GM12874 (cell line): ENCODE measurements around the gene UBE2H.

ENCODE experiments used
- TF ChIP-seq, protein P1 (sequence below): IDR thresholded peaks from 2 replicates; pipeline ENCODE4 v1.5.1; 2011; ENCODE audit warnings: low read depth, mild to moderate bottlenecking, control low read depth, low read length, moderate library complexity; ENCODE audit not compliant: insufficient read depth

Gene UBE2H

DNA sequence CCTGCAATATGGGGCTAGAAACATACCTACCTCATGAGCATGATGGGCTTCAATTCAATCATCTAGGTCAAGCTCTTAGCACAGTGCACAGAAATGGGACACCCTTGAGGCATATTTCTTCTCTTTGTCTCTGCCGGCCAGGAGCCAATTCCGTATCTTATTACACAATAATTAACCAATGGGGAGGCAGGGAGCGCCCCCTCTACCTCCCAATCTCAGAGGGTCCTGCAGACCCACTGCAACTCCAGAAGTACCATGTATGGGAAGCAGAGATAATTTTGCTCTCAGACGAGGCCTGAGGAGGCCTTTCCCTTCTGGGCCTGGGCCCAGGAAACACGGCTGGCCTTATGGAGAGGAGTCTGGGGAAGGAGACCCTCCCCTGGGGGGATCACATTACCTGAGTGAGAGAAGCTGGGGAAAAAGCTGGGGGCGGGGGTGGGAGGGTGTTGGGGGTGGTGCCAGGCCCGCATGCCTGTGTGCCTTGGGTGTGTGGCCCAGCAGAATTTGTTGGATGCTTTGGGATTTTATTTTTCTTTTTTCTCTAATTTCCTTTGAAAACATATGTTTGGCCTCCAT is 155.5 kb downstream of the UBE2H start:
- TF ChIP-seq, protein P1, sequence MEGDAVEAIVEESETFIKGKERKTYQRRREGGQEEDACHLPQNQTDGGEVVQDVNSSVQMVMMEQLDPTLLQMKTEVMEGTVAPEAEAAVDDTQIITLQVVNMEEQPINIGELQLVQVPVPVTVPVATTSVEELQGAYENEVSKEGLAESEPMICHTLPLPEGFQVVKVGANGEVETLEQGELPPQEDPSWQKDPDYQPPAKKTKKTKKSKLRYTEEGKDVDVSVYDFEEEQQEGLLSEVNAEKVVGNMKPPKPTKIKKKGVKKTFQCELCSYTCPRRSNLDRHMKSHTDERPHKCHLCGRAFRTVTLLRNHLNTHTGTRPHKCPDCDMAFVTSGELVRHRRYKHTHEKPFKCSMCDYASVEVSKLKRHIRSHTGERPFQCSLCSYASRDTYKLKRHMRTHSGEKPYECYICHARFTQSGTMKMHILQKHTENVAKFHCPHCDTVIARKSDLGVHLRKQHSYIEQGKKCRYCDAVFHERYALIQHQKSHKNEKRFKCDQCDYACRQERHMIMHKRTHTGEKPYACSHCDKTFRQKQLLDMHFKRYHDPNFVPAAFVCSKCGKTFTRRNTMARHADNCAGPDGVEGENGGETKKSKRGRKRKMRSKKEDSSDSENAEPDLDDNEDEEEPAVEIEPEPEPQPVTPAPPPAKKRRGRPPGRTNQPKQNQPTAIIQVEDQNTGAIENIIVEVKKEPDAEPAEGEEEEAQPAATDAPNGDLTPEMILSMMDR: no peak

DNA sequence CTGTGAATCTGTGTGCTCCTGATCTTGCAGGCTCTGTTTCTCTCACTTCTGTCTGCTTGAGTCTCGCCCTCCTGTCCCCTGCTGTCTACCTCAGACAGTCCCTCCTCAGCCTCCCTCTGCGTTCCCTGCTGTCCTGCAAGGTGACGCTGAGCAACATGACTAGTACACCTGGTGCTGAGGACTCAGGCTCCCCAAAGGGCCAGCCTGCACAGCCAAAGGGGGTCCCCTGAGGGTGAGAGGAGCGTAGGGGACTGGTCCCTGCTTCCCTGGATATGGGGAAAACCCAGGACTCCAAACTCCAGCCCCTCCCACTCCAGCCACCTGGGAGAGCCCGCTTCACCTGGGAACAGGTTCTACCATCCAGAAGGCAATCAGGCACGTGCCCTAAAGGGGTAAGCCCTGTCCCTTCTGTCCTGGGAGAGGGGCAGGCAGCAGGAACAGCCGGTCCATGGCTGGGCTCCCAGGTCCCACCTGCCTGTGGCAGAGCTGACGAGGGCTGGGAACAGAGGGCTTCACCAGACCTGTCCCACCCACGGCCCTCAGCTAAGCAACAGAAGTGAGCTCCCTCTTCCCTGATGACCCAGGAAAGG is 156.5 kb downstream of the UBE2H start:
- TF ChIP-seq, protein P1: no peak

DNA sequence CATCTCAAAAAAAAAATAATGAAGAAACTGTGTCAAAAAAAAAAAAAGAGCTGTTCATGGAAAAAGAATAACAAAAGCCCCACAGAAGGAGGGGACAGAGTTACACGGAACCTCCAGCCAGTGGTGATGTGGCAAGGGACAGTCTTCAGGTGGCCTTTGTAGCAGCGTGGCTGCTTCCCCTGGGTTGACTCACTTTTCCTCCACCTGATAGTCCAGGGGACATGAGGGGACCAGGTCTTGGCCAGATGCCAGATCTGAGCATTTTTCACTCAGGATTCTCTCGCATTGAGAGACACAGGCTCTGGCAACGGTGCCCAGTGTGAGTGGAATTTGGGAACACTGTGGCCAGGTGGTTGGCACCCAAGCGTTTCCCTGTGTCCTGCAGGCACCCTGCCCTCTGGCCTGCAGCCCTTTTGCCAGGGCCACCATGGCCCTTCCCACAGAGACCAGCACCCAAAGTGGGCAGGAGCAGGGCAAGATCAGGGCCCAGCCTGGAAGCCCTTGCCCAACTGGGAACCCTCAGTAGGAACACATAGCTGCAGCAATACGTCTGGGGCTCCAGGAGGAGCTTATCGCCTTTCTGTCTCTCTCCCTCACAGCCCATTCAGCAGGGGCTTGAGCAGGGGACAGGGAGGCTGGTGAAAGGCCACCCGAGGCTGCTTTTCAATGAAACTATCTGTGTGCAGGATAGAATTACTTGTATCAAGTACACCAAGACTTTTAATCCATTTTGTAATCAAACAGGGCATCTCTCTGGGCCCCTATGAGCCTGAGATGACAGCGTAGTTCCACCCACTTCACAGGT is 159.1 kb downstream of the UBE2H start:
- TF ChIP-seq, protein P1: no peak

DNA sequence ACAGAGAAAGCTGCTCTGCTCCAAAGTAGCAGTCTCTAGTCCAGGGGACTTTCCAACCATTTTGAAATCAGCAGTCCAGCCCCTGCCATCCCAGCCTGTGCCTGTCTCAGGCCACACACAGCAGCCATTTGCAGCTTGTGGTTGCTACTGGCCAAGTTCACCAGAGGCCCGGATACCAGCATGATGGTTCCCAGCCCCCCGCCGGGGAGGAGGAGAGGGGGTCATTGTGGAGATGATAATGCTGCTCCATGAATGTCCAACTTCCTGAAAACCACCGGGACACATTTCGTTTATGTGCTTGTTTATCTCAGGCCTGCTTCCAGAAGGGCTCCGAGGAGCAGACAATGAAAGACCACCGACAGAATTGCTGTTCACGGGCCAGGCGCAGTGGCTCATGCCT is 160.0 kb downstream of the UBE2H start:
- TF ChIP-seq, protein P1: no peak

DNA sequence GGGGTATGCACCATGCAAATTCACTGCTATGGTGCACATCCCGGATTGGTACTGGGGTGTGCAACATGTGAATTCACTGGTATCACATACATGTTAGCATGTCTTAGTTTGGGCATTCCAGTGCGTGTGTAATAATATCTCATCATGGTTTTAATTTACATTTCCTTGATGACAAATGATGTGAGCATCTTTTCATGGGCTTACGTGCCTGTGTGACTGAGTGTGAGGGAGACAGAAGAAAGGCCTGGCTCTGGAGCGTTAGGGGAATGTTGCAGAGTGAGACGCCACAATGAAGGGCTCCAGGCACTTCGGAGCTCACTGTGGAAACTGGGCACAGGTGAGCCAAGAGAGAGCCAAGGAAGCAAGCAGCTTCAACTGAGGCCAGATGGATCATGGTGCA is 162.6 kb downstream of the UBE2H start:
- TF ChIP-seq, protein P1: no peak

DNA sequence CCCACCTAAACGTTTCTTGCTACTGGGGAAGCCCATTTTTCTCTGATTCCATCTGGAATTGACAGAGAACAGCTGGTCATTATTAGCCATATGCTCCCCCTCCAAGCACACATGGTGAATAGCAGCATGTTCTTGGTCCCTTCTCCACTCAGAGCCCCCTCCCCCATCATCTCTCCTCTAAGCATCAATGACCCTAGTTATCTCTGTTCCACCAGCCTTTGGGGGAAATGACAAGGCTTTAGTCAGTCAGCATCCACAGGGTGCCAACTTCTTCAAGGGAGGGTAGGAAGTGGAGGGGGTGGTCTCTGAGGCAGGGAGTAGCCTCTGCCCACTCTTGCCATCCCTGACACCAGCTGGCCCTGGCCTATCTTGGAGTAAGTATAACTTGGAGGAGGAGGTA is 163.1 kb downstream of the UBE2H start:
- TF ChIP-seq, protein P1: no peak

DNA sequence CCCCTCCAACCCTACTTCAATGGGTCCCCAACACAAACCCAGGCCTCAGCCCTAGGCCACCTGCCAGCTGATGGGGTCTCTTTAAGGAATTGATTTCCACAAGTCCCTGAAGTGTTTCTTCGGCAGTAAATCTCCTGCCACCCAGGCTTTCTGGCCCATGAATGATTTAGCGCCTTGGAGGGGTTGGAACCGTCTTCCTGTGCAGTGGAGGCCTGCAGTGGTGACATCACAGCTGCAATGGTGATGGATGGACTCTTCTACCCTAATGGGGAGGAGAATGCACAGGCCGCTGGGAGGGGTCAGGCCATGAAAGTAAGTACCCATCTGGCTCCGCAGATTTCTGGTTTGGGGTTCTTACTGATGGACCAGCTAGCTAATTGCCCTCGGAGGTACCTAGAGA is 163.8 kb downstream of the UBE2H start:
- TF ChIP-seq, protein P1: no peak
